IMR-90 (cell line): ENCODE results near the gene CES2. TPM values are rescaled to one million over a fixed set of nuclear protein-coding genes. Genes with fewer than 3 reads are reported as not detected.

Experiments
- ATAC-seq: fragments of 200-7000 bp; cut with Tn5 transposase; 2 replicates; pipeline ENCODE4 v1.9.1; 2020; ENCODE audit warnings: low read depth, mild to moderate bottlenecking, moderate library complexity
- BruUV-seq: library from RNA; stranded (reverse); fragments of 400-500 nt; replicated peaks from 2 replicates; lab custom pipeline; 2021; lab: Mats Ljungman, UMichigan
- CTCF ChIA-PET: fragments of 300-600 bp; formaldehyde crosslinking; extraction: SDS; loops from one replicate; lab custom pipeline; 2021; ENCODE audit warnings: antibody characterized with exemption; lab: Yijun Ruan, JAX
- POLR2A ChIA-PET: fragments of 300-600 bp; sonication (Branson Sonifier 250); formaldehyde crosslinking; loops from one replicate; lab custom pipeline; 2022; ENCODE audit warnings: antibody characterized with exemption; ENCODE audit not compliant: unreplicated experiment; lab: Charles Lee
- DNase-seq: peaks from one replicate; pipeline ENCODE4 v3.0.0; 2013
- H2AFZ ChIP-seq: replicated peaks from 2 replicates; pipeline ENCODE3; 2013; ENCODE audit warnings: low read length, mild to moderate bottlenecking; ENCODE audit not compliant: poor library complexity
- H2AK5ac ChIP-seq: 2 replicates; pipeline ENCODE4 v1.6.1; 2013; ENCODE audit warnings: low read depth, low read length, inconsistent platforms
- H2AK9ac ChIP-seq: replicated peaks from 2 replicates; pipeline ENCODE3; 2013; ENCODE audit warnings: mild to moderate bottlenecking, low read depth, low read length, moderate library complexity; ENCODE audit not compliant: poor library complexity
- H2BK120ac ChIP-seq: 2 replicates; pipeline ENCODE4 v1.6.1; 2013; ENCODE audit warnings: low read depth, low read length, inconsistent platforms
- H2BK15ac ChIP-seq: 3 replicates; pipeline ENCODE4 v1.6.1; 2013; ENCODE audit warnings: low read depth, low read length, inconsistent platforms
- H2BK20ac ChIP-seq: 2 replicates; pipeline ENCODE4 v1.6.1; 2013; ENCODE audit warnings: low read depth, mild to moderate bottlenecking, inconsistent platforms, low read length, moderate library complexity
- H2BK5ac ChIP-seq: 2 replicates; pipeline ENCODE4 v1.6.1; 2013; ENCODE audit warnings: mild to moderate bottlenecking, low read depth, low read length, inconsistent platforms; ENCODE audit not compliant: poor library complexity, severe bottlenecking
- H3K14ac ChIP-seq: replicated peaks from 2 replicates; pipeline ENCODE4 v1.6.1; 2013; ENCODE audit warnings: low read depth, low read length, inconsistent platforms
- H3K18ac ChIP-seq: 2 replicates; pipeline ENCODE4 v1.6.1; 2013; ENCODE audit warnings: low read depth, low read length, control low read depth
- H3K23ac ChIP-seq: 2 replicates; pipeline ENCODE4 v1.6.1; 2013; ENCODE audit warnings: low read depth, low read length, inconsistent platforms
- H3K27ac ChIP-seq: 2 replicates; pipeline ENCODE4 v1.5.1; 2013; ENCODE audit warnings: mild to moderate bottlenecking, control low read depth, low read length; ENCODE audit not compliant: insufficient read depth
- H3K27me3 ChIP-seq: 2 replicates; pipeline ENCODE4 v1.6.1; 2013; ENCODE audit warnings: low read length; ENCODE audit not compliant: control insufficient read depth, insufficient read depth
- H3K36me3 ChIP-seq: 2 replicates; pipeline ENCODE4 v1.6.1; 2013; ENCODE audit warnings: low read length, mixed read lengths; ENCODE audit not compliant: control insufficient read depth, insufficient read depth
- H3K4ac ChIP-seq: 2 replicates; pipeline ENCODE4 v1.6.1; 2013; ENCODE audit warnings: low read depth, low read length, inconsistent platforms
- H3K4me1 ChIP-seq: 2 replicates; pipeline ENCODE4 v1.6.1; 2013; ENCODE audit warnings: low read length, mixed read lengths; ENCODE audit not compliant: control insufficient read depth, insufficient read depth
- H3K4me2 ChIP-seq: 2 replicates; pipeline ENCODE4 v1.6.1; 2013; ENCODE audit warnings: low read depth, mild to moderate bottlenecking, control low read depth, low read length, moderate library complexity
- H3K4me3 ChIP-seq: 2 replicates; pipeline ENCODE4 v1.5.1; 2013; ENCODE audit warnings: low read depth, mild to moderate bottlenecking, control low read depth, low read length, moderate library complexity; ENCODE audit not compliant: insufficient read depth
- H3K56ac ChIP-seq: 2 replicates; pipeline ENCODE4 v1.6.1; 2013; ENCODE audit warnings: low read length, inconsistent platforms; ENCODE audit not compliant: insufficient read depth; ENCODE audit errors: extremely low read depth
- H3K79me1 ChIP-seq, 2 experiments: 2 replicates each; pipeline ENCODE4 v1.6.1; 2013; ENCODE audit warnings: low read length in 2 of 2, inconsistent platforms in 1 of 2, low read depth in 1 of 2
- H3K9ac ChIP-seq: 2 replicates; pipeline ENCODE4 v1.6.1; 2013; ENCODE audit warnings: low read depth, low read length, control low read depth
- H3K9me1 ChIP-seq: 2 replicates; pipeline ENCODE4 v1.6.1; 2013; ENCODE audit warnings: low read length, inconsistent platforms; ENCODE audit not compliant: insufficient read depth
- H3K9me3 ChIP-seq: 2 replicates; pipeline ENCODE4 v1.6.1; 2013; ENCODE audit warnings: low read length; ENCODE audit not compliant: control insufficient read depth, insufficient read depth
- H4K20me1 ChIP-seq: 2 replicates; pipeline ENCODE4 v1.6.1; 2013; ENCODE audit warnings: low read length, inconsistent platforms; ENCODE audit not compliant: insufficient read depth
- H4K5ac ChIP-seq: 2 replicates; pipeline ENCODE4 v1.6.1; 2013; ENCODE audit warnings: mild to moderate bottlenecking, low read depth, low read length, control low read depth
- H4K8ac ChIP-seq, 2 experiments: 2 replicates each; pipeline ENCODE4 v1.6.1; 2013; ENCODE audit warnings: low read depth in 2 of 2, low read length in 2 of 2, control low read depth in 1 of 2, inconsistent platforms in 1 of 2
- H4K91ac ChIP-seq: 2 replicates; pipeline ENCODE4 v1.6.1; 2013; ENCODE audit warnings: low read depth, low read length, inconsistent platforms; ENCODE audit not compliant: insufficient read depth
- CTCF ChIP-seq: conservative IDR thresholded peaks from 2 replicates; pipeline ENCODE4 v1.5.1; 2012; ENCODE audit warnings: mild to moderate bottlenecking, low read depth, low read length, improper control_type of control experiment
- FOS ChIP-seq: fragments of 150-350 bp; IDR thresholded peaks from 2 replicates; pipeline ENCODE4 v1.6.1; 2016; ENCODE audit warnings: low read depth, low read length
- MAZ ChIP-seq: IDR thresholded peaks from 2 replicates; pipeline ENCODE4 v1.6.1; 2012; ENCODE audit warnings: low read depth, mild to moderate bottlenecking, low read length, improper control_type of control experiment, moderate library complexity, borderline replicate concordance
- POLR2A ChIP-seq: IDR thresholded peaks from 2 replicates; pipeline ENCODE4 v1.6.1; 2012; ENCODE audit warnings: mild to moderate bottlenecking, low read depth, low read length
- RAD21 ChIP-seq: IDR thresholded peaks from 2 replicates; pipeline ENCODE4 v1.6.1; 2012; ENCODE audit warnings: low read length, improper control_type of control experiment
- SMC3 ChIP-seq: fragments of 150-350 bp; IDR thresholded peaks from 2 replicates; pipeline ENCODE4 v1.6.1; 2016; ENCODE audit warnings: low read depth, mild to moderate bottlenecking, antibody characterized with exemption, low read length, moderate library complexity
- WGBS, 2 experiments: methylation state at CpG; one replicate each; pipeline versions ENCODE4 v1.1.5 to v1.1.7; 2013; ENCODE audit warnings: missing lambda C conversion rate in 2 of 2; ENCODE audit not compliant: insufficient read length in 1 of 2; ENCODE audit errors: extremely low coverage in 2 of 2; 5-methylcytosine and 5-hydroxymethylcytosine counted together
- dilution Hi-C: fragments of 300-500 bp; cut with HindIII; formaldehyde crosslinking; loops from one replicate; pipeline ENCODE4 v1.14.3; 2018; ENCODE audit warnings: low sequenced_read_pairs; ENCODE audit not compliant: unreplicated experiment
- in situ Hi-C: fragments of 300-500 bp; cut with MboI; formaldehyde crosslinking; loops from 3 replicates; pipeline ENCODE4 v1.14.3; 2019; ENCODE audit warnings: low sequenced_read_pairs, inconsistent platforms, mixed read lengths
- intact Hi-C: fragments of 100-400 bp; cut with micrococcal nuclease; formaldehyde crosslinking; loops from 2 replicates; pipeline ENCODE4 v1.10.0; 2022
- polyA plus RNA-seq, 3 experiments: library from polyadenylated mRNA; depleted of rRNA; stranded (reverse); fragments of >200 nt; gene quantifications; 2 replicates each; pipeline ENCODE4 v1.2.3, GENCODE V29; 2012; ENCODE audit warnings: low replicate concordance in 1 of 3
- total RNA-seq: library from RNA; depleted of rRNA; stranded (reverse); fragments of >200 nt; gene quantifications from 2 replicates; pipeline ENCODE4 v1.2.3, GENCODE V29; 2012

Gene CES2
- total and polyA plus RNA-seq, 2 of the 4 experiments (the other 2 are of a cell fraction) = 15.1 to 23.2 TPM

- peaks cover 11 to 21% of the 10 kb centered on the region in 2 experiments for H3K79me1 ChIP-seq
- no peak overlapping the region for H3K23ac ChIP-seq
- BruUV-seq = no TSS peak
- ChIA-PET CTCF (interaction anchor here (0.6 to 1.7 kb wide), 12 partner anchors 10 to 666 kb away, joined by 3 to 20 read pairs (median 3); partner anchors contain the start of genes CDH16 and NAE1), POLR2A (interaction anchor here (0.6 to 1.3 kb wide), 2 partner anchors 34 to 315 kb away, joined by 3 to 4 read pairs; no protein-coding TSS in a partner anchor)
- no peak overlapping the region for H3K4me2 ChIP-seq
- DNase-seq (peak; percentile 35), ATAC-seq (peak; percentile 13; the same call in 1 of the 2 replicates)
- H3K4ac ChIP-seq = peak overlapping the region; percentile 45; the same call in 1 of the 2 replicates
- 75% methylated on average over 2 of the region's 10 CpGs; no CpG with 5 or more reads in 1 of the 2 experiments for WGBS, 2 experiments
- H2AK9ac ChIP-seq = no peak overlapping the region
- intact Hi-C loops = no loop called here
- no peak overlapping the region for H3K4me3 ChIP-seq
- no peak overlapping the region for H3K56ac ChIP-seq
- peak overlapping the region; percentile 72 for H2BK5ac ChIP-seq
- dilution Hi-C loops = no loop called here
- peaks cover 19% of the 10 kb centered on the region for H4K20me1 ChIP-seq
- TF ChIP-seq FOS (no peak), SMC3 (peak; percentile 58), POLR2A (no peak), MAZ (0 out of 2 replicates have a peak, but pooled peaks have one; percentile 17), RAD21 (peak; percentile 59), CTCF (peak; percentile 51)
- H3K27me3 ChIP-seq = peaks cover 6% of the 10 kb centered on the region; the same call in 1 of the 2 replicates
- H4K91ac ChIP-seq = peak overlapping the region; percentile 15; the same call in 1 of the 2 replicates
- H3K14ac ChIP-seq = no peak overlapping the region
- peaks cover 8% of the 10 kb centered on the region for H3K36me3 ChIP-seq
- H3K18ac ChIP-seq = no peak overlapping the region
- peaks cover 28% of the 10 kb centered on the region for H3K4me1 ChIP-seq
- peak overlapping the region; percentile 87; the same call in 1 of the 2 replicates for H2AK5ac ChIP-seq
- H2BK120ac ChIP-seq = peak overlapping the region; percentile 65; the same call in 1 of the 2 replicates
- peak overlapping the region in 1 of 2 experiments; percentile 44; a peak in 1 of 4 replicates for H4K8ac ChIP-seq
- peak overlapping the region; percentile 23; the same call in 1 of the 3 replicates for H2BK15ac ChIP-seq
- no peaks in the 10 kb centered on the region for H3K9me3 ChIP-seq
- H3K9me1 ChIP-seq = peaks cover 36% of the 10 kb centered on the region
- in situ Hi-C loops = no loop called here
- H2AFZ ChIP-seq = peak overlapping the region; percentile 15
- no peak overlapping the region for H3K27ac ChIP-seq
- no peak overlapping the region; the same call in 1 of the 2 replicates for H4K5ac ChIP-seq
- H3K9ac ChIP-seq = no peak overlapping the region
- H2BK20ac ChIP-seq = peak overlapping the region; percentile 80; the same call in 1 of the 2 replicates
These were observed 6.5 kb upstream of the CES2 start for GRCh38 chr16:66928702-66929388.
